Measurements from ENCODE around the gene CPNE7. TPM values are rescaled to one million over a fixed set of nuclear protein-coding genes. Genes with fewer than 3 reads are reported as not detected.

Gene CPNE7
- total and polyA plus RNA-seq, 2 of the 13 experiments (the other 11 are each of a cell fraction or from before 2014, with no cell fraction given) = 0.59 TPM; not detected in 1

DNA sequence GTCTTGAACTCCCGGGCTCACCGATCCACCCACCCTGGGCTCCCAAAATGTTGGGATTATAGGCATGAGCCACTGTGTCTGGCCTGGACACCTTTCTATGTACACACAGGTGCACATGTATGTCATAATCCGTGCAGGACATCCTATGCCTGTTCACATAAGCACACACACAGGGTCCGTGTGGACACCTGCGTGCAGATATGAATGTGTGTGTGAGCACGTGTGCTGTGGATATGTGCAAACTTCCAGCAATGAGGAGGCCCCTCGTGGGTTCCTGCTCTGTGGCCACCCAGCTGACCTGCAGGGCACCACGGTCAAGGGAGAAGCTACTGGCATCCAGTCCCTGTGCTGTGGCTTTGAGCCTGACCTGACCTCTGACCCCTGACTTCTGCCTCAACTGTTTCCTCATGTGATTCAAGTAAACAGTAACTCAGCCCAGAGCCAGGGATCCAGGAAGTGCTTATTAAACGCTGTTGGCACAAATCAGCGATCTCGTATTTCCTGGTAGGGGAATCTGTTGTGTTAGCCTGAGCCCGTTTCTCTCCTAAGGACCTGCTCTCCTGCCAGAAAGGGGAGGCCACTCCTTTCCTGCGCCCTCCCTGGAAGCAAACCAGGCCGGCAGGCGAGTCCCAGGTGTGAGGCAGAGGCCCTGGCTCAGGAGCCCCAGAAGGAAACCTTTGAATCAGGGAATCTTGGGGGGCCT, 6.5 kb downstream of the CPNE7 start (continued):
- TF ChIP-seq, protein P1, sequence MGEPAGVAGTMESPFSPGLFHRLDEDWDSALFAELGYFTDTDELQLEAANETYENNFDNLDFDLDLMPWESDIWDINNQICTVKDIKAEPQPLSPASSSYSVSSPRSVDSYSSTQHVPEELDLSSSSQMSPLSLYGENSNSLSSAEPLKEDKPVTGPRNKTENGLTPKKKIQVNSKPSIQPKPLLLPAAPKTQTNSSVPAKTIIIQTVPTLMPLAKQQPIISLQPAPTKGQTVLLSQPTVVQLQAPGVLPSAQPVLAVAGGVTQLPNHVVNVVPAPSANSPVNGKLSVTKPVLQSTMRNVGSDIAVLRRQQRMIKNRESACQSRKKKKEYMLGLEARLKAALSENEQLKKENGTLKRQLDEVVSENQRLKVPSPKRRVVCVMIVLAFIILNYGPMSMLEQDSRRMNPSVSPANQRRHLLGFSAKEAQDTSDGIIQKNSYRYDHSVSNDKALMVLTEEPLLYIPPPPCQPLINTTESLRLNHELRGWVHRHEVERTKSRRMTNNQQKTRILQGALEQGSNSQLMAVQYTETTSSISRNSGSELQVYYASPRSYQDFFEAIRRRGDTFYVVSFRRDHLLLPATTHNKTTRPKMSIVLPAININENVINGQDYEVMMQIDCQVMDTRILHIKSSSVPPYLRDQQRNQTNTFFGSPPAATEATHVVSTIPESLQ (CRISPR knock-in tag; conservative IDR thresholded peaks at IDR 0.05) = no peak
- TF ChIP-seq JDP2 (CRISPR knock-in tag; IDR thresholded peaks at IDR 0.05; ENCODE audit: borderline replicate concordance) (no peak), GFI1 (CRISPR knock-in tag; IDR thresholded peaks at IDR 0.05; ENCODE audit: borderline replicate concordance) (no peak), RFXAP (CRISPR knock-in tag; IDR thresholded peaks at IDR 0.05; ENCODE audit: borderline replicate concordance) (no peak), MIXL1 (CRISPR knock-in tag; IDR thresholded peaks at IDR 0.05) (0 out of 2 replicates have a peak, but pooled peaks have one; percentile 29), ZNF720 (CRISPR knock-in tag; IDR thresholded peaks at IDR 0.05) (no peak), HNRNPK (IDR thresholded peaks at IDR 0.05; ENCODE audit: low read depth, low read length, poor library complexity, severe bottlenecking) (no peak), FOXA1 (IDR thresholded peaks at IDR 0.05) (no peak), FOXA1 (CRISPR knock-in tag; IDR thresholded peaks at IDR 0.05) (no peak; the same call in 1 of the 2 replicates), ZSCAN31 (CRISPR knock-in tag; IDR thresholded peaks at IDR 0.05; ENCODE audit: low read depth) (no peak), FOXO1 (CRISPR knock-in tag; IDR thresholded peaks at IDR 0.05) (peak; percentile 37; the same call in 1 of the 2 replicates), RARG (CRISPR knock-in tag; IDR thresholded peaks at IDR 0.05; ENCODE audit: low read depth) (no peak), GABPB1 (CRISPR knock-in tag; IDR thresholded peaks at IDR 0.05) (no peak), HNRNPLL (IDR thresholded peaks at IDR 0.05; ENCODE audit: low read depth, low read length, poor library complexity, severe bottlenecking) (no peak), RARA (CRISPR knock-in tag; IDR thresholded peaks at IDR 0.05) (peak; percentile 95), LCORL (IDR thresholded peaks at IDR 0.05) (no peak), LCORL (CRISPR knock-in tag; IDR thresholded peaks at IDR 0.05) (peak; percentile 78; the same call in 1 of the 2 replicates), ZNF496 (CRISPR knock-in tag; IDR thresholded peaks at IDR 0.05; ENCODE audit: insufficient replicate concordance) (no peak)
- TF ChIP-seq, protein P2, sequence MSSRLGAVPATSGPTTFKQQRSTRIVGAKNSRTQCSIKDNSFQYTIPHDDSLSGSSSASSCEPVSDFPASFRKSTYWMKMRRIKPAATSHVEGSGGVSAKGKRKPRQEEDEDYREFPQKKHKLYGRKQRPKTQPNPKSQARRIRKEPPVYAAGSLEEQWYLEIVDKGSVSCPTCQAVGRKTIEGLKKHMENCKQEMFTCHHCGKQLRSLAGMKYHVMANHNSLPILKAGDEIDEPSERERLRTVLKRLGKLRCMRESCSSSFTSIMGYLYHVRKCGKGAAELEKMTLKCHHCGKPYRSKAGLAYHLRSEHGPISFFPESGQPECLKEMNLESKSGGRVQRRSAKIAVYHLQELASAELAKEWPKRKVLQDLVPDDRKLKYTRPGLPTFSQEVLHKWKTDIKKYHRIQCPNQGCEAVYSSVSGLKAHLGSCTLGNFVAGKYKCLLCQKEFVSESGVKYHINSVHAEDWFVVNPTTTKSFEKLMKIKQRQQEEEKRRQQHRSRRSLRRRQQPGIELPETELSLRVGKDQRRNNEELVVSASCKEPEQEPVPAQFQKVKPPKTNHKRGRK (CRISPR knock-in tag; IDR thresholded peaks at IDR 0.05) = no peak
- TF ChIP-seq, protein P3, sequence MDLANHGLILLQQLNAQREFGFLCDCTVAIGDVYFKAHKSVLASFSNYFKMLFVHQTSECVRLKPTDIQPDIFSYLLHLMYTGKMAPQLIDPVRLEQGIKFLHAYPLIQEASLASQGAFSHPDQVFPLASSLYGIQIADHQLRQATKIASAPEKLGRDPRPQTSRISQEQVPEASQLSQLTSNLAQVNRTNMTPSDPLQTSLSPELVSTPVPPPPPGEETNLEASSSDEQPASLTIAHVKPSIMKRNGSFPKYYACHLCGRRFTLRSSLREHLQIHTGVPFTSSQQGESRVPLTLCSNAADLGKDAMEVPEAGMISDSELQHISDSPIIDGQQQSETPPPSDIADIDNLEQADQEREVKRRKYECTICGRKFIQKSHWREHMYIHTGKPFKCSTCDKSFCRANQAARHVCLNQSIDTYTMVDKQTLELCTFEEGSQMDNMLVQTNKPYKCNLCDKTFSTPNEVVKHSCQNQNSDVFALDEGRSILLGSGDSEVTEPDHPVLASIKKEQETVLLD (CRISPR knock-in tag; IDR thresholded peaks at IDR 0.05; ENCODE audit: low read depth) = no peak
- TF ChIP-seq, protein P4, sequence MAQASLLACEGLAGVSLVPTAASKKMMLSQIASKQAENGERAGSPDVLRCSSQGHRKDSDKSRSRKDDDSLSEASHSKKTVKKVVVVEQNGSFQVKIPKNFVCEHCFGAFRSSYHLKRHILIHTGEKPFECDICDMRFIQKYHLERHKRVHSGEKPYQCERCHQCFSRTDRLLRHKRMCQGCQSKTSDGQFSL (CRISPR knock-in tag; IDR thresholded peaks at IDR 0.05) = no peak
- TF ChIP-seq, protein P5, sequence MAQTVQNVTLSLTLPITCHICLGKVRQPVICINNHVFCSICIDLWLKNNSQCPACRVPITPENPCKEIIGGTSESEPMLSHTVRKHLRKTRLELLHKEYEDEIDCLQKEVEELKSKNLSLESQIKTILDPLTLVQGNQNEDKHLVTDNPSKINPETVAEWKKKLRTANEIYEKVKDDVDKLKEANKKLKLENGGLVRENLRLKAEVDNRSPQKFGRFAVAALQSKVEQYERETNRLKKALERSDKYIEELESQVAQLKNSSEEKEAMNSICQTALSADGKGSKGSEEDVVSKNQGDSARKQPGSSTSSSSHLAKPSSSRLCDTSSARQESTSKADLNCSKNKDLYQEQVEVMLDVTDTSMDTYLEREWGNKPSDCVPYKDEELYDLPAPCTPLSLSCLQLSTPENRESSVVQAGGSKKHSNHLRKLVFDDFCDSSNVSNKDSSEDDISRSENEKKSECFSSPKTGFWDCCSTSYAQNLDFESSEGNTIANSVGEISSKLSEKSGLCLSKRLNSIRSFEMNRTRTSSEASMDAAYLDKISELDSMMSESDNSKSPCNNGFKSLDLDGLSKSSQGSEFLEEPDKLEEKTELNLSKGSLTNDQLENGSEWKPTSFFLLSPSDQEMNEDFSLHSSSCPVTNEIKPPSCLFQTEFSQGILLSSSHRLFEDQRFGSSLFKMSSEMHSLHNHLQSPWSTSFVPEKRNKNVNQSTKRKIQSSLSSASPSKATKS (CRISPR knock-in tag; IDR thresholded peaks at IDR 0.05) = no peak

Data from HepG2 (cell line).